Fibroblast of the aortic adventitia (primary cell): Measurements from ENCODE around the gene KCTD6. TPM values are rescaled to one million over a fixed set of nuclear protein-coding genes. Genes with fewer than 3 reads are reported as not detected.

ENCODE experiments used
- DNase-seq: peaks from one replicate; pipeline ENCODE4 v3.0.0-alpha.2; 2010; ENCODE audit warnings: low read depth
- H3K4me3 ChIP-seq: 2 replicates; pipeline ENCODE4 v1.5.1; 2011; ENCODE audit warnings: low read depth, mild to moderate bottlenecking, control low read depth, low read length, moderate library complexity
- total RNA-seq: library from RNA; depleted of rRNA; stranded (reverse); fragments of >200 nt; gene quantifications from 2 replicates; pipeline ENCODE4 v1.2.3, GENCODE V29; 2012; ENCODE audit warnings: low replicate concordance
- TF ChIP-seq, protein P1 (sequence below): IDR thresholded peaks from 2 replicates; pipeline ENCODE4 v1.5.1; 2011; ENCODE audit warnings: mild to moderate bottlenecking, low read length, control low read depth, inconsistent platforms; ENCODE audit not compliant: insufficient read depth

The KCTD6 gene
- total RNA-seq, 1 donor, result 17.9 TPM

DNA sequence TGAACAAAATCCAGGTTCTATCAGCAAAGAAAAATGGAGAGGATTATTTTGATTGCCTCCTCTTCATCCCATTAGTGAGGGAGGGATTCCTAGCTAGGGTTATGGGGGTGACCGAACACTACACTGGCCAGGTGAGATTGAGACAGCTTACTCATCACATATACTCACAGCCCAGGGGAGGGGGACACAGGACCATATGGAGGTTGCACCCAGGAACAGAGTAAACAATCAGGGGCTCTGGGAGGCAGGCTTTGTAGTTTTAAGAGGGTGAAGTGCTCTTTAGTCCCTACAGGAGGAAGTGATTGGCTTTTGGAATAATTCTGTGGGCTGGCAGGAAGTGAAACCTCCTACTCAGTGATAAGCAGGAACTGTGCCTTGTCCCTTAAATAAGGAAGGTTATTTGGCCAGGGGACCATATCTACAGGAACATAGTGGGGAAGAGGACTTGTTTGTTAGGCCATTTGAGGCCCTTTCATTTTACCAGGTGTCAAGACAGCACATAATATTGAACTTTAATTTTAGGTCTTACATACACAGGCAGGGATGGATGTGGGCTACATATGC lies 17.5 kb upstream of the KCTD6 start:
- H3K4me3 ChIP-seq, result no peak overlapping the region
- TF ChIP-seq, protein P1, sequence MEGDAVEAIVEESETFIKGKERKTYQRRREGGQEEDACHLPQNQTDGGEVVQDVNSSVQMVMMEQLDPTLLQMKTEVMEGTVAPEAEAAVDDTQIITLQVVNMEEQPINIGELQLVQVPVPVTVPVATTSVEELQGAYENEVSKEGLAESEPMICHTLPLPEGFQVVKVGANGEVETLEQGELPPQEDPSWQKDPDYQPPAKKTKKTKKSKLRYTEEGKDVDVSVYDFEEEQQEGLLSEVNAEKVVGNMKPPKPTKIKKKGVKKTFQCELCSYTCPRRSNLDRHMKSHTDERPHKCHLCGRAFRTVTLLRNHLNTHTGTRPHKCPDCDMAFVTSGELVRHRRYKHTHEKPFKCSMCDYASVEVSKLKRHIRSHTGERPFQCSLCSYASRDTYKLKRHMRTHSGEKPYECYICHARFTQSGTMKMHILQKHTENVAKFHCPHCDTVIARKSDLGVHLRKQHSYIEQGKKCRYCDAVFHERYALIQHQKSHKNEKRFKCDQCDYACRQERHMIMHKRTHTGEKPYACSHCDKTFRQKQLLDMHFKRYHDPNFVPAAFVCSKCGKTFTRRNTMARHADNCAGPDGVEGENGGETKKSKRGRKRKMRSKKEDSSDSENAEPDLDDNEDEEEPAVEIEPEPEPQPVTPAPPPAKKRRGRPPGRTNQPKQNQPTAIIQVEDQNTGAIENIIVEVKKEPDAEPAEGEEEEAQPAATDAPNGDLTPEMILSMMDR, result peak; percentile 7
- DNase-seq, result no peak

DNA sequence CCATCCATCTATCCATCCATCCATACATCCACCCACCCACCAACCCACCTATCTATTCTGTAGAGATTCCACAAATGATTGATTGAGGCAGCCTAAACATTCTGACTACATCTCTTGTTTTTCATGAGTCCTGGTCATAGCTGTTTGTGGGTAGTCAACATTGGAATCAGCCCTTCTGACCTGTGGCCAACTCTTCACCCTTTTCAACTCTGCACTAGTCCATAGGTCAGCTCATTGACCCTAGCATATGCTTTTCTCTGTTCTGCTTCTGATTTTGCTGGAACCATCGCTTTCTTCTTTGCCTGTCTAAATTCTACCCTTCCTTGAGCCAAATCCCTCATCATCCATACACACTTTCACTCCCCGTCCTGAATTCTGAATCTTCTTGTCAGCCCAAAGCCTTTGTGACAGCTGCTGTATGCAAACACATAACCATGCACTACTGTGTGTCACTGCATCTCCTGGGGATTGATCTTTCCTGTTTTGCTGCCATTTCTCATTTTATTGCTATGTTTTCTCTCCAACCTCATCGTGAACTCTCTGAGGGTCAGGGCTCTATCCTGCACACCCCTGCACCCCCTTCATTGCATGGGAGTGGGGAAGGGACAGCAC lies 16.8 kb upstream of the KCTD6 start:
- no peak overlapping the region for H3K4me3 ChIP-seq
- DNase-seq, result no peak
- TF ChIP-seq, protein P1, result no peak

DNA sequence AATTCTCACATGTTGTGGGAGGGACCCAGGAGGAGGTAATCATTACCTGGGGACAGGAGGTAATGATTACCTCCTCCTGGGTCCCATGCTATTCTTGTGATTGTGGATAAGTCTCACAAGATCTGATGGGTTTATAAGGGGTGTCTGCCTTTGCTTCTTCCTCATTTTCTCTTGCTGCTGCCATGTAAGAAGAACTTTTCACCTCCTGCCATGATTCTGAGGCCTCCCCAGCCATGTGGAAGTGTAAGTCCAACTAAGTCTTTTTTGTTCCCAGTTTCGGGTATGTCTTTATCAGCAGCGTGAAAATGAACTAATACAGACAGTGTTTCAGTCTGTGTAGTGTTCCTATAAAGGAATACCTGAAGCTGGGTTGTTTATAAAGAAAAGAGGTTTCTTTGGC lies 13.1 kb upstream of the KCTD6 start:
- DNase-seq, result no peak
- H3K4me3 ChIP-seq, result no peak overlapping the region
- TF ChIP-seq, protein P1, result no peak

DNA sequence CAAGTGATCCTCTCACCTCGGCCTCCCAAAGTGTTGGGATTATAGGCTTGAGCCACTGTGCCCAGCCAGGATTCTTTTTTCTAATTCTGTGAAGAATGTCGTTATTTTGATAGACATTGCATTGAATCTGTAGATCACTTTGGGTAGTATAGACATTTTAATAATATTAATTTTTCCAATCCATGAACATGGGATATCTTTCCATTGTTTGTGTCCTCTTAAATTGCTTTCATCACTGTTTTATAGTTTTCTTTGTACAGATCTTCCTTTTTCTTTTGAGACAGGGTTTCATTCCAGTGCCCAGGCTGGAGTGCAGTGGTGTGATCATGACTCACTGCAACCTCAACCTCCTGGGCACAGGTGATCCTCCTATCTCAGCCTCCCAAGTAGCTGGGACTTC lies 11.6 kb upstream of the KCTD6 start:
- H3K4me3 ChIP-seq, result no peak overlapping the region

DNA sequence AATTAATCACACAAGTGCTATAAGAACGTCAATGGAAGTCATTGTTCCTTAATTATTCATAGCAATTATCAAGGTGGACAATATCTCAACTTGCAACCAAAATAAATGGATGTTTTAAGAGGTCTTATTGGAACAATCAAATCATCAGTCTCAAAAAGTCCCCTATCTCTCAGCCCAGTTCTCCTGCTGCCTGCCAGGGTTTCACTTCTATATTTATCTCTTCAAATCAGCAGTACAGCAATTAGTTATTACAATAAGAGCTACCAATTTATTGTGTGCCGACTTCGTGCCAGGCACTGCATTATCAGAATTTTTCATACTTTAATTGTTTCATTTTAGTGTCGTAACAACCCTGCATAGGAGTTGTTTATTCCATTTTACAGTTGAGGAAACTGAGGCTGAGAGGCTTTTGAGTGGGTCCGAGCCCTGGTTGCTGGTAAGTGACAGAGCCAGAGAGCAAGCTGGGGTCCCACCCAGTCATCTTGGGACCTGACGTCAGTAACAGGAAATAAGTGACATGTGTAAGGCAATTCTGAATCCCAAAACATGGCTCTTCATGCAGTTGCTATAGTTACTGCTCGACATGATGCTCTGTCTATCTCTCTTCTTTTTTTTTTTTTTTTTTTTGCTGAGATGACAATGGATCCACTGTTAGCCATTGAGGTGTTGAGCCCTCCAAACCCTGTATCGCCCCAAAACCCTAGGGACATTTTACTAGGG lies 8.8 kb upstream of the KCTD6 start:
- TF ChIP-seq, protein P1, result no peak
- no peak overlapping the region for H3K4me3 ChIP-seq
- DNase-seq, result no peak

More for the DNA sequence above, 11.6 kb upstream of the KCTD6 start:
- DNase-seq, result no peak
- TF ChIP-seq, protein P1, result no peak

DNA sequence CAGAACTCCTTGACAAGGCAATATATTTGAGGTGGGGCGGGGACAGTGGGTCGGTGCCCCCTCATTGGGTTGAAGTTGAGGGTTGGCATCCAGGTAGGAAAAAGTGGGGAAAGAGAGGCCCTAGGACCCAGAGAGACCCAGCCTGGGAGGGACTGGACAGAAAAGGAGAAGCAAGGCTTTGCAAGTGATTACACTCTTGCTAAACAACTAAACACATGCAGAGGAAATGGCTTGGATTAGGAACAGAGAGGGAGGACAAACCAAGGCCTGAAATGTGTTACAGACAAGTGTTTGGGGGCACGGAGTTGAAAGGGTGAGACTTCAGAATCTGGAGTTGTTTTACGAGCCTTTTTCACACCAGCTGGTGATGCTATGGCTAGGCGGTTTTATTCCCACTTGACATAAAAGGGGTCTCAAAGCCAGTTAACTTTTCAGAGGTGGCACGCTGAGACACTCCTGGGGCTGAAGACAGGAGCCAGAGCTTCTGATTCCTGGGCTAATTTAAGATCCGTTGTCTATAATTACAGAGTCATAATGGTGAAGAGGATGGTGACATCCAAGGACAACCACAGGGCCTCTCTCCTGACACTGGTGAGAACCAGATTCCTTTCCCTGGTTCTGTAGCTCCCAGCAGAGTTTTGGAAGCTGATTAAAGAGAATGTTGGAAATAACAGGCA lies 7.7 kb upstream of the KCTD6 start:
- no peak overlapping the region for H3K4me3 ChIP-seq
- no peak for DNase-seq
- TF ChIP-seq, protein P1, result no peak
